ENCODE measurements around the gene TTC23. TPM values are rescaled to one million over a fixed set of nuclear protein-coding genes. Genes with fewer than 3 reads are reported as not detected.
A peak's percentile ranks its signal among the peaks of the same experiment; 100 is the strongest.

Gene TTC23
- total RNA-seq, 1 donor from 2014 or later: 11.6 TPM

DNA sequence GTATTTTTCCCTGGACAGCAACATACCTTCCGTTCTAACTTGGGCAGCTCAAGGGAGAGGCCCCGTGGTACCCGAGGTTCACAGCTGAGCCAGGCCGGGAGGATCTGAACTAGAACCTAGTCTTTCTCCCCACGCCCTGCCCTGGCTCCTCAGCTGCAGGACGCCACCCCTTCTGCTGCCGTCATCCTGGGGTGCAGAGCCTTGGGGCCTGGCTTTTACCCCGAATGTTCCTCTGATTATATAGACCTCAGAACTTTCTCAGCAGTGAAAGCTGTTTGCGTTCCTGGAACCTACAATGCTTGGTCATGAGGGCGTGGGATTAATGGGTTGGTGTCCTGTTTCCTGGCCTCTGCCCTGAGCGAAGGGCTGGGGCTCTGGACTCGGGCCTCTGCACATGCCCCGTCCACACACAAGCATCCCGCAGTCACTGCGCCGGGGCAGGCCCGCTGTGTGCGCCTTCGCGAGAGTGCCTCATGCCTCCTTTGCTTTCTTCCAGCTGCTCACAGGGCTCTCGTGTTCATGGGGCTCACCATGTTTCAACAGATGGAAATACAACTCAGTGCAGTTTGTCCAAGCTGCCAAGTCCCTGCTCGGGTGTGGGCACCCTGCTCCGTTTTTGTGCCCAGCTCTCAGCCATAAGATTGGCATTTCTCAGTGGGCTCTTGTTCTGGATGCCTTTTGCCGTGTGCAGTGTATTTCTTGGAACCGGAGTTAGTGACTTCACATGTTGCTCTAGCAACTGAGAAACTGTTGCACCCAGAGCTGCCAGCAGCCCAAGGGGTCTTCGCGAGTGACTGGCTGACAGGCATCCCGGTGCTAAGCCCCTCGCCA, 124.1 kb downstream of the TTC23 start:
- DNase-seq (ENCODE audit: low read depth): no peak
- H3K27me3 ChIP-seq (ENCODE audit: control insufficient read depth, insufficient read depth, low read length): no peaks in the 10 kb centered on the region
- no peaks in the 10 kb centered on the region for H3K36me3 ChIP-seq (ENCODE audit: control insufficient read depth, insufficient read depth, low read length)
- H3K4me3 ChIP-seq (ENCODE audit: low read depth, low read length): no peak overlapping the region
- TF ChIP-seq, protein P1, sequence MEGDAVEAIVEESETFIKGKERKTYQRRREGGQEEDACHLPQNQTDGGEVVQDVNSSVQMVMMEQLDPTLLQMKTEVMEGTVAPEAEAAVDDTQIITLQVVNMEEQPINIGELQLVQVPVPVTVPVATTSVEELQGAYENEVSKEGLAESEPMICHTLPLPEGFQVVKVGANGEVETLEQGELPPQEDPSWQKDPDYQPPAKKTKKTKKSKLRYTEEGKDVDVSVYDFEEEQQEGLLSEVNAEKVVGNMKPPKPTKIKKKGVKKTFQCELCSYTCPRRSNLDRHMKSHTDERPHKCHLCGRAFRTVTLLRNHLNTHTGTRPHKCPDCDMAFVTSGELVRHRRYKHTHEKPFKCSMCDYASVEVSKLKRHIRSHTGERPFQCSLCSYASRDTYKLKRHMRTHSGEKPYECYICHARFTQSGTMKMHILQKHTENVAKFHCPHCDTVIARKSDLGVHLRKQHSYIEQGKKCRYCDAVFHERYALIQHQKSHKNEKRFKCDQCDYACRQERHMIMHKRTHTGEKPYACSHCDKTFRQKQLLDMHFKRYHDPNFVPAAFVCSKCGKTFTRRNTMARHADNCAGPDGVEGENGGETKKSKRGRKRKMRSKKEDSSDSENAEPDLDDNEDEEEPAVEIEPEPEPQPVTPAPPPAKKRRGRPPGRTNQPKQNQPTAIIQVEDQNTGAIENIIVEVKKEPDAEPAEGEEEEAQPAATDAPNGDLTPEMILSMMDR (IDR thresholded peaks at IDR 0.05; ENCODE audit: insufficient read depth, low read length, poor library complexity, severe bottlenecking): no peak

- H3K4me3 ChIP-seq (ENCODE audit: low read depth, low read length): no peak overlapping the region
- no peaks in the 10 kb centered on the region for H3K36me3 ChIP-seq (ENCODE audit: control insufficient read depth, insufficient read depth, low read length)
- TF ChIP-seq, protein P1 (IDR thresholded peaks at IDR 0.05; ENCODE audit: insufficient read depth, low read length, poor library complexity, severe bottlenecking): no peak
- DNase-seq (ENCODE audit: low read depth): no peak
- no peaks in the 10 kb centered on the region for H3K27me3 ChIP-seq (ENCODE audit: control insufficient read depth, insufficient read depth, low read length)
Measured at GRCh38 chr15:99124641-99125040, 124.7 kb downstream of the TTC23 start.

- TF ChIP-seq, protein P1 (IDR thresholded peaks at IDR 0.05; ENCODE audit: insufficient read depth, low read length, poor library complexity, severe bottlenecking): no peak
- DNase-seq (ENCODE audit: low read depth): peak; percentile 96
- no peaks in the 10 kb centered on the region for H3K27me3 ChIP-seq (ENCODE audit: control insufficient read depth, insufficient read depth, low read length)
- H3K4me3 ChIP-seq (ENCODE audit: low read depth, low read length): no peak overlapping the region
- H3K36me3 ChIP-seq (ENCODE audit: control insufficient read depth, insufficient read depth, low read length): no peaks in the 10 kb centered on the region
Measured at GRCh38 chr15:99123713-99124451, 125.5 kb downstream of the TTC23 start.

DNA sequence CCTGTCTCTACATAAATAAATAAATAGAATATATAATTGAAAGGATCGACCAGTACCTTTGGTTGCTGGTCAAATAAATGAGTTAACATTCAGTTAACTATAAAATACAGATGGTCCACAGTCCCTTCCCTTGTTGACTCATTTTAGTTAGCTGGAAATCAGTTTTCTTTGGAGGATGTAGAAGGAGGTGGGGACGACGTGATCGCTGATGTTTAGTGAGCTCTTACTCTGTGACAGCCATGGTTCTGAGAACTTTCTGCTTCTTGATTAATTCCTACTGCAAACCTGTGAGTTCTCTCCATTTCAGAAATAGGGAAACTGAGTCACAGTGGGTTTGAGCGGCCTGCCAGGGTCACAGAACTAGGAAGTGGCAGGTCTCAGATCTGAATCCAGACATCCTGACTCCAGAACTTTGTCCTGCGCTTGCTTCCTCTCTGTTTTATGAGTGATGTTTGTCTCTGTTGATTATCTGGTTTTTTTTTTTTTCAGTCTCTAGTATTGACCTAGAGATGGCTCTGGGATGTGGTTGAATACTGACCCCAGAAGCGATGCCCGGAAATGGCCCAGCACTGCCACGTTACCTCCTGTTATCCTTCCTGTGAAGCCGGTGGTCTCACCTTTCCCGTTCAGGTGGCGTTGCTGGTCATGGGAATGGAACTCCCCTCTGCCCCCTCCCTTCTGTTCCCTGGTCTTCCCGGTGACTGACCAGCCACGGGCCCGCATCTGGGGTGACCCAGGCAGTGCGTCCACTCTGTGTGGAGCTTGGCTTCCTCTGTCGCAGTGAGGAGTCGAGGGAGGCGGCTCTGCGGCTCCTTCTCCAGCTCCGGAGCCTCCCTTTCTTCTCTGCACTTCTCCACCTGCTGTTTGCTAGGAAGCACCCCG, 126.3 kb downstream of the TTC23 start:
- H3K27me3 ChIP-seq (ENCODE audit: control insufficient read depth, insufficient read depth, low read length): no peaks in the 10 kb centered on the region
- no peak for DNase-seq (ENCODE audit: low read depth)
- H3K36me3 ChIP-seq (ENCODE audit: control insufficient read depth, insufficient read depth, low read length): no peaks in the 10 kb centered on the region
- peak overlapping the region; percentile 1 for H3K4me3 ChIP-seq (ENCODE audit: low read depth, low read length)
- TF ChIP-seq, protein P1 (IDR thresholded peaks at IDR 0.05; ENCODE audit: insufficient read depth, low read length, poor library complexity, severe bottlenecking): no peak

DNA sequence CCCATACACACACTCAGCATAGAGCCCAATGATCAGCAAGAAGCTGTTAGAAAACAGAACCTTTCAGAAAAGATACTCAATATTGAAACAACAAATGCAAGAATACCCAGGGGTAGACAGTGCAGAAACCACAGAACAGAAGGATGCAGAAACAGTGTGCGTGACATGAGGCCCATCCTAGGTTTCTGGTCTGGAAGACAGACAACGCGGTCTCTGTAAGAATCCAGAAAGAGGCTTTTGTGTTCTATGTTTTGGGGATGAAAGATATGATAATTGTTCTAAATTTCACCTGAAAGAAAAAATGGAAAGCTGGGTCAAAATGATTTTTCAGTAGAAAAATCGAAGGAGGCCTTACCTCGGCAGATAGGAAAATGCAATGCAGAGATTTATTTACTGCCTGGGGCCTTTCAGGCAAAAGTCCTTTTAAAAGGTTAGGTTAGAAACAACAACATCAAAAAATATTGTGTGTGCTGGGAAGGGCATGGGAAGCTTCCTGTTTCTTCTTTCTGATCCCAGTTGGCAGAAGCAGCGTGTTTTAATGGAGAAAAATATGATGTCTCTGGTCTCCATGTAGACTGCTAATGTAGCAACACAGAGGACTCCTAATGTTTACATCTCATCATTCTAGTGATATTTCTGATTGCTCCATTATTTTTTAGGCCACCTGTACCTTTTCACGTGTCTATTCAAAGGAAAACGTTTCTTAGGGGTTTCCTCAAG, 127.5 kb downstream of the TTC23 start:
- no peak for DNase-seq (ENCODE audit: low read depth)
- no peaks in the 10 kb centered on the region for H3K36me3 ChIP-seq (ENCODE audit: control insufficient read depth, insufficient read depth, low read length)
- no peak overlapping the region for H3K4me3 ChIP-seq (ENCODE audit: low read depth, low read length)
- TF ChIP-seq, protein P1 (IDR thresholded peaks at IDR 0.05; ENCODE audit: insufficient read depth, low read length, poor library complexity, severe bottlenecking): no peak
- H3K27me3 ChIP-seq (ENCODE audit: control insufficient read depth, insufficient read depth, low read length): no peaks in the 10 kb centered on the region
